ENCODE results near the gene DGKD. TPM values are rescaled to one million over a fixed set of nuclear protein-coding genes. Genes with fewer than 3 reads are reported as not detected.

DGKD gene
- total RNA-seq, 4 donors from 2014 or later: 7.0 to 55.4 (median 10.9) TPM

GRCh38 chr2:233456111-233456510 lies 101.8 kb downstream of the DGKD start:
- Histone ChIP-seq H3K27ac (no peak overlapping the region), H3K4me3 (no peak overlapping the region), H3K9me3 (no peaks in the 10 kb centered on the region), H3K4me1 (no peaks in the 10 kb centered on the region), H3K36me3 (peaks cover 75% of the 10 kb centered on the region), H3K27me3 (no peaks in the 10 kb centered on the region)
- TF ChIP-seq POLR2A (IDR thresholded peaks at IDR 0.05) (no peak), CTCF (IDR thresholded peaks at IDR 0.05) (no peak), POLR2AphosphoS5 (IDR thresholded peaks at IDR 0.05) (no peak), EP300 (IDR thresholded peaks at IDR 0.05) (no peak)
- 89% methylated on average over 11 of the region's 11 CpGs for WGBS
- no peak for DNase-seq (ENCODE audit: low spot score in 2 of 2)

GRCh38 chr2:233456934-233457333 lies 102.6 kb downstream of the DGKD start:
- Histone ChIP-seq H3K27me3 (no peaks in the 10 kb centered on the region), H3K27ac (no peak overlapping the region), H3K4me3 (no peak overlapping the region), H3K36me3 (peaks cover 79% of the 10 kb centered on the region), H3K9me3 (no peaks in the 10 kb centered on the region), H3K4me1 (no peaks in the 10 kb centered on the region)
- TF ChIP-seq CTCF (IDR thresholded peaks at IDR 0.05) (no peak), POLR2AphosphoS5 (IDR thresholded peaks at IDR 0.05) (no peak), EP300 (IDR thresholded peaks at IDR 0.05) (no peak), POLR2A (IDR thresholded peaks at IDR 0.05) (no peak)
- 95% methylated on average over 5 of the region's 5 CpGs for WGBS
- no peak for DNase-seq (ENCODE audit: low spot score in 2 of 2)

GRCh38 chr2:233457356-233457755 lies 103.1 kb downstream of the DGKD start:
- 93% methylated on average over 5 of the region's 5 CpGs for WGBS
- peaks cover 79% of the 10 kb centered on the region for H3K36me3 ChIP-seq
- no peak overlapping the region for H3K4me3 ChIP-seq
- H3K4me1 ChIP-seq: no peaks in the 10 kb centered on the region
- no peaks in the 10 kb centered on the region for H3K9me3 ChIP-seq
- H3K27me3 ChIP-seq: no peaks in the 10 kb centered on the region
- no peak overlapping the region for H3K27ac ChIP-seq
- DNase-seq (ENCODE audit: low spot score in 2 of 2): no peak
- TF ChIP-seq CTCF (IDR thresholded peaks at IDR 0.05) (no peak), EP300 (IDR thresholded peaks at IDR 0.05) (no peak), POLR2A (IDR thresholded peaks at IDR 0.05) (no peak), POLR2AphosphoS5 (IDR thresholded peaks at IDR 0.05) (no peak)

- peaks cover 79% of the 10 kb centered on the region for H3K36me3 ChIP-seq
- 95% methylated on average over 20 of the region's 20 CpGs for WGBS
- TF ChIP-seq POLR2A (IDR thresholded peaks at IDR 0.05) (no peak), POLR2AphosphoS5 (IDR thresholded peaks at IDR 0.05) (no peak), EP300 (IDR thresholded peaks at IDR 0.05) (no peak), CTCF (IDR thresholded peaks at IDR 0.05) (no peak)
- no peak overlapping the region for H3K27ac ChIP-seq
- DNase-seq (ENCODE audit: low spot score in 2 of 2): no peak
- H3K4me1 ChIP-seq: no peaks in the 10 kb centered on the region
- no peaks in the 10 kb centered on the region for H3K27me3 ChIP-seq
- H3K9me3 ChIP-seq: no peaks in the 10 kb centered on the region
- no peak overlapping the region for H3K4me3 ChIP-seq
Observed at GRCh38 chr2:233458031-233458610, 103.8 kb downstream of the DGKD start.

- 94% methylated on average over 8 of the region's 8 CpGs for WGBS
- no peak for TF ChIP-seq POLR2A (IDR thresholded peaks at IDR 0.05)
- no peak for TF ChIP-seq CTCF (IDR thresholded peaks at IDR 0.05)
- no peak for TF ChIP-seq EP300 (IDR thresholded peaks at IDR 0.05)
- TF ChIP-seq POLR2AphosphoS5 (IDR thresholded peaks at IDR 0.05): no peak
Observed at GRCh38 chr2:233458826-233459225, 104.5 kb downstream of the DGKD start.

More at GRCh38 chr2:233458826-233459225, 104.5 kb downstream of the DGKD start:
- H3K36me3 ChIP-seq: peaks cover 82% of the 10 kb centered on the region
- H3K4me1 ChIP-seq: no peaks in the 10 kb centered on the region
- H3K27ac ChIP-seq: no peak overlapping the region
- H3K4me3 ChIP-seq: no peak overlapping the region
- H3K9me3 ChIP-seq: no peaks in the 10 kb centered on the region
- no peak for DNase-seq (ENCODE audit: low spot score in 2 of 2)
- H3K27me3 ChIP-seq: no peaks in the 10 kb centered on the region

All from suprapubic skin (tissue), 4 donors.